H9 (cell line): ENCODE results near the gene TRUB1. TPM values are rescaled to one million over a fixed set of nuclear protein-coding genes. Genes with fewer than 3 reads are reported as not detected.

Source experiments
- DNase-seq: peaks from one replicate; pipeline ENCODE4 v3.0.0-alpha.2; 2017
- H2AFZ ChIP-seq: one replicate; pipeline ENCODE4 v1.6.1; 2013; ENCODE audit warnings: mild to moderate bottlenecking, low read length, control low read depth, moderate library complexity
- H2AK5ac ChIP-seq: 2 replicates; pipeline ENCODE4 v1.6.1; 2013; ENCODE audit warnings: low read length, control low read depth, mixed read lengths; ENCODE audit not compliant: insufficient read length
- H2BK120ac ChIP-seq: one replicate; pipeline ENCODE4 v1.6.1; 2013; ENCODE audit warnings: low read depth, mild to moderate bottlenecking, low read length, control low read depth, inconsistent platforms; ENCODE audit not compliant: poor library complexity, severe bottlenecking
- H2BK12ac ChIP-seq: 2 replicates; pipeline ENCODE4 v1.6.1; 2013; ENCODE audit warnings: low read length, control low read depth, mixed read lengths, low read depth; ENCODE audit not compliant: insufficient read length
- H2BK15ac ChIP-seq: 2 replicates; pipeline ENCODE4 v1.6.1; 2013; ENCODE audit warnings: low read depth, low read length, control low read depth
- H2BK20ac ChIP-seq: one replicate; pipeline ENCODE4 v1.6.1; 2013; ENCODE audit warnings: low read depth, mild to moderate bottlenecking, low read length, control low read depth, inconsistent platforms; ENCODE audit not compliant: poor library complexity, severe bottlenecking
- H2BK5ac ChIP-seq: 2 replicates; pipeline ENCODE4 v1.6.1; 2013; ENCODE audit warnings: low read length, control low read depth, mixed read lengths; ENCODE audit not compliant: insufficient read length
- H3K14ac ChIP-seq: 2 replicates; pipeline ENCODE4 v1.6.1; 2013; ENCODE audit warnings: low read length, control low read depth; ENCODE audit not compliant: insufficient read depth
- H3K18ac ChIP-seq: 2 replicates; pipeline ENCODE4 v1.6.1; 2013; ENCODE audit warnings: low read depth, mild to moderate bottlenecking, mixed read lengths, low read length, control low read depth; ENCODE audit not compliant: insufficient read length
- H3K23ac ChIP-seq: 2 replicates; pipeline ENCODE4 v1.6.1; 2013; ENCODE audit warnings: low read length, control low read depth, mixed read lengths, low read depth; ENCODE audit not compliant: insufficient read length
- H3K23me2 ChIP-seq: 2 replicates; pipeline ENCODE4 v1.6.1; 2013; ENCODE audit warnings: low read depth, mild to moderate bottlenecking, mixed read lengths, low read length, control low read depth; ENCODE audit not compliant: insufficient read length, poor library complexity, severe bottlenecking
- H3K27ac ChIP-seq: 2 replicates; pipeline ENCODE4 v1.5.1; 2013; ENCODE audit warnings: low read length, control low read depth, mixed read lengths, low read depth; ENCODE audit not compliant: insufficient read length
- H3K27me3 ChIP-seq: 2 replicates; pipeline ENCODE4 v1.6.1; 2013; ENCODE audit warnings: low read length, control low read depth, inconsistent platforms; ENCODE audit not compliant: insufficient read depth
- H3K4ac ChIP-seq: 2 replicates; pipeline ENCODE4 v1.6.1; 2013; ENCODE audit warnings: low read depth, mild to moderate bottlenecking, control low read depth, inconsistent platforms, low read length, moderate library complexity
- H3K4me1 ChIP-seq: 2 replicates; pipeline ENCODE4 v1.6.1; 2013; ENCODE audit warnings: low read length, control low read depth, inconsistent platforms; ENCODE audit not compliant: insufficient read depth
- H3K4me2 ChIP-seq: 2 replicates; pipeline ENCODE4 v1.6.1; 2013; ENCODE audit warnings: low read length, control low read depth, mixed read lengths; ENCODE audit not compliant: insufficient read length, insufficient read depth
- H3K56ac ChIP-seq: 2 replicates; pipeline ENCODE4 v1.6.1; 2013; ENCODE audit warnings: low read depth, mild to moderate bottlenecking, mixed read lengths, low read length, control low read depth; ENCODE audit not compliant: insufficient read length
- H3K79me1 ChIP-seq: 2 replicates; pipeline ENCODE4 v1.6.1; 2013; ENCODE audit warnings: low read depth, mild to moderate bottlenecking, moderate library complexity, low read length, control low read depth, inconsistent platforms; ENCODE audit not compliant: insufficient read depth, poor library complexity, severe bottlenecking
- H3K79me2 ChIP-seq: 2 replicates; pipeline ENCODE4 v1.6.1; 2013; ENCODE audit warnings: low read length, control low read depth, inconsistent platforms; ENCODE audit not compliant: insufficient read depth
- H3K9ac ChIP-seq: 2 replicates; pipeline ENCODE4 v1.6.1; 2013; ENCODE audit warnings: low read length, control low read depth, mixed read lengths; ENCODE audit not compliant: insufficient read length; ENCODE audit errors: extremely low read depth
- H3K9me3 ChIP-seq: one replicate; pipeline ENCODE4 v1.6.1; 2013; ENCODE audit warnings: low read depth, low read length, inconsistent platforms; ENCODE audit not compliant: control insufficient read depth
- H3T11ph ChIP-seq: one replicate; pipeline ENCODE4 v1.6.1; 2013; ENCODE audit warnings: mild to moderate bottlenecking, low read length, control low read depth, inconsistent platforms
- H4K20me1 ChIP-seq: one replicate; pipeline ENCODE4 v1.6.1; 2013; ENCODE audit not compliant: control insufficient read depth, insufficient read length, insufficient read depth
- H4K5ac ChIP-seq: 2 replicates; pipeline ENCODE4 v1.6.1; 2013; ENCODE audit warnings: low read depth, mild to moderate bottlenecking, mixed read lengths, low read length, control low read depth; ENCODE audit not compliant: insufficient read length
- H4K8ac ChIP-seq: replicated peaks from 2 replicates; pipeline ENCODE4 v1.6.1; 2013; ENCODE audit warnings: low read length, control low read depth, mixed read lengths, low read depth; ENCODE audit not compliant: insufficient read length
- H4K91ac ChIP-seq: 2 replicates; pipeline ENCODE4 v1.6.1; 2013; ENCODE audit warnings: low read depth, mild to moderate bottlenecking, moderate library complexity, mixed read lengths, low read length, control low read depth; ENCODE audit not compliant: insufficient read length
- H3K27ac Mint-ChIP-seq, 3 experiments: 2 replicates in 2 of 3; 3 replicates in 1 of 3; pipeline ENCODE4 v1.8.0; 2020 to 2021; ENCODE audit warnings: mixed read lengths in 3 of 3, mild to moderate bottlenecking in 1 of 3, moderate library complexity in 1 of 3
- H3K27me3 Mint-ChIP-seq: 2 replicates; pipeline ENCODE4 v1.8.0; 2021; ENCODE audit warnings: low read depth, mild to moderate bottlenecking, moderate library complexity, mixed read lengths
- H3K36me3 Mint-ChIP-seq, 3 experiments: 2 replicates in 2 of 3; 3 replicates in 1 of 3; pipeline ENCODE4 v1.8.0; 2020 to 2021; ENCODE audit warnings: low read depth in 3 of 3, mixed read lengths in 3 of 3; ENCODE audit not compliant: insufficient read depth in 1 of 3
- H3K4me1 Mint-ChIP-seq, 2 experiments: 2 replicates each; pipeline ENCODE4 v1.8.0; 2020; ENCODE audit warnings: mixed read lengths in 2 of 2
- H3K4me3 Mint-ChIP-seq, 2 experiments: 2 replicates in 1 of 2; 3 replicates in 1 of 2; pipeline ENCODE4 v1.8.0; 2020 to 2021; ENCODE audit warnings: mild to moderate bottlenecking in 2 of 2, mixed read lengths in 2 of 2, moderate library complexity in 1 of 2
- H3K9me3 Mint-ChIP-seq, 2 experiments: 2 replicates in 1 of 2; 3 replicates in 1 of 2; pipeline ENCODE4 v1.8.0; 2020; ENCODE audit warnings: mild to moderate bottlenecking in 2 of 2, mixed read lengths in 2 of 2, moderate library complexity in 1 of 2
- CTCF ChIP-seq: fragments of 200-600 bp; sonication (generic); conservative IDR thresholded peaks from 3 replicates; pipeline ENCODE4 v1.8.0; 2021; ENCODE audit warnings: antibody characterized with exemption, mild to moderate bottlenecking
- WGBS: extraction: QIAGEN DNeasy Blood & Tissue Kit; methylation state at CpG from one replicate; pipeline ENCODE4 v1.1.7; 2013; ENCODE audit warnings: missing lambda C conversion rate, low lambda C conversion rate, mixed read lengths; ENCODE audit not compliant: insufficient read length; ENCODE audit errors: extremely low coverage; 5-methylcytosine and 5-hydroxymethylcytosine counted together
- total RNA-seq: library from RNA; stranded (reverse); gene quantifications from 2 replicates; pipeline ENCODE4 v1.2.1, GENCODE V29; 2021

The TRUB1 gene
- total RNA-seq, 1 experiment from 2014 or later: 20.6 TPM

GRCh38 chr10:114920459-114920858 is 17.5 kb upstream of the TRUB1 start:
- H3K36me3 Mint-ChIP-seq: peaks cover 0 to 7% (median 5%) of the 10 kb centered on the region in 3 experiments; a peak in 3 of 7 replicates

More at GRCh38 chr10:114920459-114920858, 17.5 kb upstream of the TRUB1 start:
- Histone ChIP-seq H3K4me1 (no peaks in the 10 kb centered on the region; the same call in 1 of the 2 replicates), H3K23ac (no peak overlapping the region), H2BK12ac (no peak overlapping the region), H3K27me3 (no peaks in the 10 kb centered on the region), H4K8ac (no peak overlapping the region), H2BK5ac (no peak overlapping the region), H4K5ac (no peak overlapping the region), H3K9ac (no peak overlapping the region), H3K56ac (no peak overlapping the region), H2BK15ac (no peak overlapping the region), H3K79me2 (no peaks in the 10 kb centered on the region), H3K18ac (no peak overlapping the region), H3K27ac (no peak overlapping the region), H3K9me3 (no peaks in the 10 kb centered on the region), H3K23me2 (no peaks in the 10 kb centered on the region), H2BK20ac (no peak overlapping the region), H3K4me2 (no peak overlapping the region), H3K4ac (no peak overlapping the region), H2BK120ac (no peak overlapping the region), H4K20me1 (no peaks in the 10 kb centered on the region), H2AK5ac (no peak overlapping the region), H3T11ph (no peak overlapping the region), H2AFZ (no peak overlapping the region), H3K79me1 (no peaks in the 10 kb centered on the region), H4K91ac (no peak overlapping the region), H3K14ac (no peak overlapping the region)
- peaks cover 0 to 8% of the 10 kb centered on the region in 2 experiments; a peak in 1 of 5 replicates for H3K9me3 Mint-ChIP-seq
- no peak overlapping the region for H3K27ac Mint-ChIP-seq
- no CpG with 5 or more reads among the region's 1 CpG for WGBS
- peaks cover 3% of the 10 kb centered on the region; the same call in 1 of the 2 replicates for H3K27me3 Mint-ChIP-seq
- no peak for TF ChIP-seq CTCF
- no peak for DNase-seq
- H3K4me1 Mint-ChIP-seq: peaks cover 23 to 28% of the 10 kb centered on the region in 2 experiments
- H3K4me3 Mint-ChIP-seq: no peak overlapping the region
